DND-41 (cell line): ENCODE measurements around the gene FAM47C.
"Not testable (repeated sequence)": the region's sequence is repeated elsewhere in the genome, so short reads cannot be mapped to it uniquely, and the experiment has no call there.

ENCODE experiments used
- EZH2 ChIP-seq: IDR thresholded peaks from 3 replicates; pipeline ENCODE4 v1.6.1; 2012; ENCODE audit warnings: borderline replicate concordance, low read depth, mild to moderate bottlenecking, moderate library complexity, low read length, inconsistent platforms; ENCODE audit not compliant: severe bottlenecking
- TF ChIP-seq, protein P1 (sequence below): IDR thresholded peaks from 2 replicates; pipeline ENCODE4 v1.5.1; 2012; ENCODE audit warnings: borderline replicate concordance, low read length, moderate library complexity, mild to moderate bottlenecking; ENCODE audit not compliant: poor library complexity, severe bottlenecking; ENCODE audit errors: extremely low read depth

GRCh38 chrX:36985416-36986209, 22.6 kb upstream of the FAM47C start:
- TF ChIP-seq, protein P1, sequence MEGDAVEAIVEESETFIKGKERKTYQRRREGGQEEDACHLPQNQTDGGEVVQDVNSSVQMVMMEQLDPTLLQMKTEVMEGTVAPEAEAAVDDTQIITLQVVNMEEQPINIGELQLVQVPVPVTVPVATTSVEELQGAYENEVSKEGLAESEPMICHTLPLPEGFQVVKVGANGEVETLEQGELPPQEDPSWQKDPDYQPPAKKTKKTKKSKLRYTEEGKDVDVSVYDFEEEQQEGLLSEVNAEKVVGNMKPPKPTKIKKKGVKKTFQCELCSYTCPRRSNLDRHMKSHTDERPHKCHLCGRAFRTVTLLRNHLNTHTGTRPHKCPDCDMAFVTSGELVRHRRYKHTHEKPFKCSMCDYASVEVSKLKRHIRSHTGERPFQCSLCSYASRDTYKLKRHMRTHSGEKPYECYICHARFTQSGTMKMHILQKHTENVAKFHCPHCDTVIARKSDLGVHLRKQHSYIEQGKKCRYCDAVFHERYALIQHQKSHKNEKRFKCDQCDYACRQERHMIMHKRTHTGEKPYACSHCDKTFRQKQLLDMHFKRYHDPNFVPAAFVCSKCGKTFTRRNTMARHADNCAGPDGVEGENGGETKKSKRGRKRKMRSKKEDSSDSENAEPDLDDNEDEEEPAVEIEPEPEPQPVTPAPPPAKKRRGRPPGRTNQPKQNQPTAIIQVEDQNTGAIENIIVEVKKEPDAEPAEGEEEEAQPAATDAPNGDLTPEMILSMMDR = not testable (repeated sequence)
- TF ChIP-seq EZH2 = not testable (repeated sequence)
